CD4-positive, alpha-beta T cell treated with Interferon alpha-2 for 1 hour (primary cell): Measurements from ENCODE around the gene STPG2.
"Not testable (repeated sequence)": the region's sequence is repeated elsewhere in the genome, so short reads cannot be mapped to it uniquely, and the experiment has no call there.

Experiments
- DNase-seq, 2 donors: peaks; one replicate each; pipeline ENCODE4 v3.0.0-alpha.2; 2020 to 2022

STPG2 gene

GRCh38 chr4:97938141-97938540, 205.1 kb downstream of the STPG2 start:
- no peak for DNase-seq

GRCh38 chr4:97924341-97924958, 218.8 kb downstream of the STPG2 start:
- DNase-seq = no peak

GRCh38 chr4:97923096-97923495, 220.2 kb downstream of the STPG2 start:
- DNase-seq = no peak

- DNase-seq = no peak
Observed at GRCh38 chr4:97917115-97917514, 226.2 kb downstream of the STPG2 start.

- no peak for DNase-seq
Observed at GRCh38 chr4:97912156-97912555, 231.1 kb downstream of the STPG2 start.

GRCh38 chr4:97911236-97911906, 231.9 kb downstream of the STPG2 start:
- no peak for DNase-seq

GRCh38 chr4:97910005-97910404, 233.3 kb downstream of the STPG2 start:
- DNase-seq = no peak

GRCh38 chr4:97903436-97904189, 239.7 kb downstream of the STPG2 start:
- DNase-seq = not testable (repeated sequence)

GRCh38 chr4:97900229-97900628, 243.0 kb downstream of the STPG2 start:
- DNase-seq = no peak

GRCh38 chr4:97892592-97893266, 250.5 kb downstream of the STPG2 start:
- DNase-seq = no peak

- no peak for DNase-seq
Observed at GRCh38 chr4:97879942-97880341, 263.3 kb downstream of the STPG2 start.

- no peak for DNase-seq
Observed at GRCh38 chr4:97868097-97868496, 275.2 kb downstream of the STPG2 start.

- no peak for DNase-seq
Observed at GRCh38 chr4:97867557-97868091, 275.7 kb downstream of the STPG2 start.

- DNase-seq = no peak
Observed at GRCh38 chr4:97866821-97867556, 276.3 kb downstream of the STPG2 start.

- DNase-seq = no peak
Observed at GRCh38 chr4:97851115-97851514, 292.2 kb downstream of the STPG2 start.

- DNase-seq = no peak
Observed at GRCh38 chr4:97845758-97846157, 297.5 kb downstream of the STPG2 start.

GRCh38 chr4:97841512-97841911, 301.8 kb downstream of the STPG2 start:
- DNase-seq = no peak

GRCh38 chr4:97836662-97837061, 306.6 kb downstream of the STPG2 start:
- no peak for DNase-seq

- no peak for DNase-seq
Observed at GRCh38 chr4:97828646-97829045, 314.6 kb downstream of the STPG2 start.

- DNase-seq = no peak
Observed at GRCh38 chr4:97819294-97819693, 324.0 kb downstream of the STPG2 start.

- no peak for DNase-seq
Observed at GRCh38 chr4:97812768-97813167, 330.5 kb downstream of the STPG2 start.

GRCh38 chr4:97786306-97786920, 356.9 kb downstream of the STPG2 start:
- no peak for DNase-seq
